ENCODE data around the gene HNRNPM.
"Not testable (repeated sequence)": the region's sequence is repeated elsewhere in the genome, so short reads cannot be mapped to it uniquely, and the experiment has no call there.

Gene HNRNPM

DNA sequence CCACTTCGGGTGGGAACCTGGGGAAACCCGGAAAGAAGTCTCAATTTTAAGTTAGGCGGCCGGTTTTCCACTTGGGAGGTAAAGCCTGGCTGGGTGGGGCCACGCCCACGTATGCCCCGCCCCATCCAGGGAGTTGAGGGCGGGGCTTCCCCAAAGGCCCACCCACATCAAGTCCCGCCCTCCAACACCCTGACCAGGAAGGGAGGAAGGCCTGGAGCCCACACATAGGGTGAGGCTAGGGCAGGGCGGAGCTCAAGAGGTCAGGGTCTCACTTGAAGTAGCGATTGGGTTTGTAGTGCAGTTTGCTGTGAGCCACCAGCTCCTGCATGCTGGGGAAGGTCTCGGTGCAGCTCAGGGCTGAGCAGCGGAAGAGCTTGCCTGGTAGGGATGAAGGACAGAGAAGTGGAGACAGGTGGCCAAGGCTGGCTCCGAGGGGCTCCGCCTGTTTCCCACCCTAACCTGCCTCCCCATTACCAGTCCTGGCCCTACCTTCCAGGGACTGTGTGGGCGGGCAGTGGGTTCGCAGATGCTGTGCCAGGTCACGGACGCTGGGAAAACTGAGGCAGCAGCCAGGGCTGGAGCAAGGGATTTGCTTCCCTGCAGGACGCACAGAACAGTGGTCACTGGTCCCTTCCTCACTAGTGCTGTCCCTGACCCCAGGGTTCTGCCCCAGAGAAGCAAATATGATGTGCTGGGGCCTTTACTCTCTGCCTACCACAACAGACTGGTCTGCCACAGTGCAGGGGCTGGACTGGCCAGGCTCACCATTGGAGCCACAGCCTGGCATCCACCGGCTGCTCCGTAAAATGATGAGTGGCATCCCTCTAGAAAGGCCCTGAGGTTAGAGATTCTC lies 67.6 kb downstream of the HNRNPM start:
- no peak for DNase-seq

DNA sequence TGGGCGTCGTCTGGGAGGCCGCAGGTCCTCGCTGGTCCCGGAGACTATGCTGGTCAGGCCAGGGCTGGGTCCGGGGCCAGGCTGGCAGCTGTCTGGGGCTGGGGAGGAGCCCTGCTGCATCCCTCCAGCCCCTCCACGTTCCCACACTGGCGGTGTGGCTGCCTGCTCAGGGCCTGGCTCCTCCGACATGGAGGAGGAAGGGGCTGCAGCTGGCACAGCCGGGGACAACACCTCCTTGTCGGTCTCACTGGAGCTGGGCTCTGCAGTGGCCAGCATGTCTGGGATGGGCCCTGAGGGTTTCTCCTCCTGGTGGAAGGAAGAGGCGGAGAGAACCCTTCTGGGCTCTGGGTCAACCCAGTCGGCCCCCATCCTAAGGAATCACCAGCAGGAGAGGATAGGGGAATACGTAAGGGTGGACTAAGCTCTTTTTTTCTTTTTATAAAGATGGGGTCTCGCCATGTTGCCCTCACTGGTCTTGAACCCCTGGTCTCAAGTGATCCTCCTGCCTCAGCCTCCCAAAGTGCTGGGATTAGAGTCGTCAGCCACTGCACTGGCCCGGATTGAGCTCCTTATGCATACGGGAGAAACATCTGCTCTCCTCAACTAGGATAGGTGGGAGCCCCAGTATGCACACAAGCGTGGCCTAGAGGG lies 68.4 kb downstream of the HNRNPM start:
- peak in 1 of 14 donors; percentile 42 for DNase-seq

DNA sequence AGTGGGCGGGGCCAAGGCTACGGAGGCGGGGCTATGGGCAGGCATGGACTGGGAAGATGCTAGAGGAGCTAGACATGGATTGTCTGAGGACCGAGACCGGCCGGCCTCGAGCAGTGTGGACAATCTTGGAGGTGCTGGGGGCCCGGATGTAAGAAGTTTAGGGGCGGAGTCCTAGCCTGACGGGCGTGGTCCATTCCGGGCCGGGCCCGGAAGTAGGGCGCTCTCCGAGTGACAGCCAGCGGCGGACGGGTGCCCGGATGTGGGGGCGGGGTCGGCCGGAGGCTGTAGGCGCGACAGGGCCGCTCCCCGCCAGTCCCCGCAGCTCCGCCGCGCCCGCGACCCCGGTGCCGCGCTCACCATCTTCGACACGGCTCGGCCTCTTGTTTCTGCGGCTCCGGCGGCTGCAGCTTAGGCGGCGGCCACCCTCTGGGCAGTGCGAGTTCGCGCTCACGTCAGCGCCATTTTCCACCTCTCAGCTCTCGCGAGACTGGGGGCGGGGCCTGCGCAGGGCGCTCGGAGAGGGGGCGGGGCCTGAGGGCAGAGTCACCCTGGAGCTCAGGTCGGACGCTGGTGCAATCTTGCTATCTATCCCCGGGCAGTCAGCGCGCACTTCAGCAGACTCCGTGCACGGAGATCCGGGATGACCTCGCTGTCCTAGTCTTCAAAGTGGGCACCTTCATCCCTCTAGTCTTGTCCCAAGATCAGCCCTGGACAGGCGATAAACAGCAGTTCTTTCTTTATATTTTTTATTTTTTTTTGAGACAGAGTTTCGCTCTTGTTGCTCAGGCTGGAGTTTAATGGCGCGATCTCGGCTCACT lies 69.1 kb downstream of the HNRNPM start, which contains the start of gene ZNF414:
ZNF414 (minus strand) TSS at position 481 of the 818 bp plus-strand sequence; CDS start at position 360, 121 bp downstream.
- DNase-seq: peak; percentile 79 to 99 (median 96)

DNA sequence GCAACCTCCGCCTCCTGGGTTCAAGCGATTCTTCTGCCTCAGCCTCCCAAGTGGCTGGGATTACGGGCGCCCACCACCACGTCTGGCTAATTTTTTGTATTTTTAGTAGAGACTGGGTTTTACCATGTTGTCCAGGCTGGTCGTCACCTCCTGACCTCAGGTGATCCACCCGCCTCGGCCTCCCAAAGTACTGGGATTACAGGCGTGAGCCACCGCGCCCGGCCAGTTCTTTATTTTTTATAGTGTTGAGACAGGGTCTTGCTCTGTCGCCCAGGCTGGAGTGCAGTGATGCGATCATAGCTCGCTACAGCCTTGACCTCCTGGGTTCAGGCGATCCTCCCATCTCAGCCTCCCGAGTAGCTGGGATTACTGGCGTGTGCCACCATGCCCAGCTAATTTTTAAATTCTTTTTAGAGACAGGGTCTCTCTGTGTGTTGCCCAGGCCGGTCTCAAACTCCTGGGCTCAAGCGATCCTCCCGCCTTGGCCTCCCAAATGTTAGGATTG lies 69.8 kb downstream of the HNRNPM start:
- DNase-seq: not testable (repeated sequence)

DNA sequence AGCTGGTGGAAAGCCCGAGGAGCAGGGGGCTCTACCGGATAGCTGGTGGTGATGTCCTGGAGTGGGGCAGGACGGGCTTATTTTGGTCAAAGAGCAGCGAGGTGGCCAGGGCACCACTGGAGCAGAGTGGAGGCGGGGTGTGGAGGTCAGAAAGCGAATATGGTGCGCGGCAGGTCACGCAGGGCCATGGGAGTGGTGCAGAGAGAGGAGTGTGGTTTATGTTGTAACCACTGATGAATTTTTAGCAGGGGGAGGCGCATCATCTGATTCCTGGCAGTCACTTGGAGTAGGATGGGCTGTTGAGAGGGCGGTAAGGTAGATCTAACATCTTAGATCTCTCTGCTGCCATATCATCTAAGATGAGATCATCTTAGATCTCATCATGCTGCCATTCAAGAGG lies 70.5 kb downstream of the HNRNPM start:
- no peak for DNase-seq

DNA sequence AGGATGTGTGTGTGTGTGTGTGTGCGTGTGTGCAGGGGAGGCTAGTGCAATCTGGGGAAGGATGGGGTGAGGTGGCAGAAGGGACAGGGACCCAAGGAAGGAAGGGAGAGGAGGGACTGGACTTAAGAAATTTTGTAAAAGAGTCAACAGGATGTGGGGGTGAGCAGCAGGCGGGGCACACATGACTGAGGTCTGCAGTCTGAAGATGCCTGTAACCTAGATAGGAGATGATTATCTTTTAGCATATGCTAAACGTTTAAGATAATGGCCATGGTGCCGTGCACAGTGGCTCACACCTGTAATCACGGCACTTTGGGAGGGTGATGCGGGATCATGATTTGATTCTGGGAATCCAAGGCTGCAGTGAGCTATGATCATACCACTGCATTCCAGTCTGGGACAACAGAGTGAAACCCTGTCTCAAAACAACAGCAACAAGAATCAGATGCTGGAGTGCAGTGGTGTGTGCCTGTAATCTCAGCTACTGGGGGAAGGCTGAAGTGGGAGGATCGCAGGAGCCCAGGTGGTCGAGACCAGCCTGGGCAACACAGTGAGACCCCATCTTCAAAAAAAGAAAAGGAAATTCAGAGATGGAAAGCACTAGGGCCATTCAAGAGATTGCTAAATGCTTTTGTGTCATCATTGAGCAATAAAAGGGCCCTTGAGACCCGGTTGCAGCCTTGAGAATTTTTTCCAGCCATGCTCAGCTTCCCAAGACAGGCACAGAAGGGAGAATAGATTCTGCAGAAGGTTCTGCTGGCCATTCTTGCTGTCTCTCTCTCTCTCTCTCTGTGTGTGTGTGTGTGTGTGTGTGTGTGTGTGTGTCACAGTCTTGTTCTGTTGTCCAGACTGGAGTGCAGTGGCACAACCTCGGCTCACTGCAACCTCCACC lies 73.0 kb downstream of the HNRNPM start:
- DNase-seq: no peak

DNA sequence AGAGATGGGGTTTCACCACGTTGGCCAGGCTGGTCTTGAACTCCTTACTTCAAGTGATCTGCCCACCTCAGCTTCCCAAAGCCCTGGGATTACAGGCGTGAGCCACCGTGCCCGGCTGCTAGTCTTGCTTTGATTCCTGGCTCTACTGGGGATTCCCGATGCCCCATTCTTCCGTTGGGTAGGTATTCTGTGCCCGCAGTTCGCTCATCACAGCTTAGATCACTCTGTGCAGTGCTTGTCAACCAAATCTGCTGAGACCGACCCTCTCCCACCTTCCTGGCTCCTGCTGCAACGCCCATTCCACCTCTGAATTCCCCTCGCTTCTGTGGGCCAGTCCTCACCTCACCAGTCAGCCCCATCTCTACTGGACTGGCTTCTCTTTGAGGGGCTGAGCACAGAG lies 73.8 kb downstream of the HNRNPM start:
- no peak for DNase-seq

DNA sequence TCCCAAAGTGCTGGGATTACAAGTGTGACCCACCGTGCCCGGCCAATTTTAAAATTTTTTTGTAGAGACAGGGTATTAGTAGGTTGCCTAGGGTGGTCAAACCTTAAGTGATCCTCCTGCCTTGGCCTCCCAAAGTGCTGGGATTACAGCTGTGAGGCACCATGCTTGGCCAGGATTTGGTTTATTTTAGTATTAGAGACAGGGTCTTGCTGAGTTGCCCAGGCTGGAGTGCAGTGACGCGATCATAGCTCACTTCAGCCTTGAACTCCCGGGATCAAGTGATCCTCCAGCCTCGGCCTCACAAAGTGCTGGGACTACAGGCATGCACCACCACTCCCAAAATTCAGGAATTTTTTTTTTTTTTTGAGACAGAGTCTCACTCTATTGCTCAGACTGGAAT lies 74.6 kb downstream of the HNRNPM start:
- DNase-seq: no peak

DNA sequence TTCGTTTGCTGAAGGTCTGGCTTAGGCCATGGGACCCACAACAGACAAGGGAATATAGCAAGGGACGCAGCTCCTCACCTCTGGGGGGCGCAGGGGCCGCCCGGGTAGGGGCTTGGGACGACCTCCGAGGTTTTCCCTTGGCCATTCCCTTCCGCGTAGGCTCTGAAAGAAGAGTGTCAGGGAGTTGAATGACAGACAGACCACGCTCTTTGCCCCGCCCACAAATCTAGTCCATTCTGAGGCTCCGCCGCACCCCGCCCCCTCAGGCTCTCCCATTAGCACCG lies 80.6 kb downstream of the HNRNPM start:
- no peak for DNase-seq

DNA sequence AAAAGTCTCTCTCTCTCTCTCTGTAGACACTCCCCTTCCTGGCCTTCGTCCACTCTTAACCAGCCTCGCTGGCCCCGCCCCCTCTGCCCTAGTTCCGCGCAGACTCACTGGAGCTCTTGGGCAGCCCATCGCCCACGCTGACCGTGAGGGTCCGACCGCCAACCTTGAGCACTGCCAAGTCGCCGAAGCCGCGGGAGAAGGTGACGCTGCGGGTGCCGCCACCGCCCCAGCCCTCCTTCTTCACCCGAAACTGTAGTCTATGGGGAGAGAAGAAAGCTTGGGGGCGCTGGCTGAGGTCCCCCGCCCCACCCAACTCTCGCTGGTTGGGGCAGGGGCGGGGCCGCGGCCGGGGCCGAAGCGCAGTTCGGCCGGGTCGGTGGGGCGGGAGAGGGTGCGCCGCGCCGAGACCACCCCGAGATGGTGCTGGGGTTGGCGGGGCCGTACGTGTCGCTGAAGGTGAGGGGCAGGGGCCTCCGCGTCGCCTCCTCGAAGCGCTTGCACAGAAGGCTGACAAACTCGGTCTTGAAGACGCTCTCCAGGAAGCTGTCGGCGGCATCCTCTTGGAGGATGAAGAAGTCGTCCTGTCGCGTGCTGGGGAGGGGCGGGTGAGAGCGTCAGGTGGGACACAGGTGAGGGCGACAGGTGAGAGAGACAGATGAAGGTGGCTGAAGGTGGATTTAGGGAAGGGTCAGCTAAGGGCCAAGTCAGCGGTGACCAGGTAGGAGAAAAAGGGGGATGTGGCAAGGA lies 81.7 kb downstream of the HNRNPM start:
- DNase-seq: peak; percentile 5 to 79 (median 54)

DNA sequence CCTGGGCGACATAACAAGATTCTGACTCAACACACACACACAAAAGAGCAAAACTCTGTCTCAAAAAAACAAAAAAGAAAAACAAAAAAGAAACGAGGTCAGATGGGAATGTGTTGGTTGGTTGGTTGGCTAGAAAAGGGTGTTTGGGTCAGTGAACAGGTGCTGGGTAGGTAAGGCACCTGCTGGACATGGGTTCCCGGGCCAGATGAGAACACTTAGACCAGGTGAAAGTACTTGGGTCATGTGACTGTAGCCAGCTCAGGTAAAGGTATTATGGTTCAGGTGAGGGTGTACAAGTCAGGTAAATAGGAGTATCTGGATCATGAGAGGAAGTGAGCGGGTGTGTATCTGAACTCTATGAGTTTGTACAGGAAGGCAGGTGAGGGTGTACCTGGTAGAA lies 83.7 kb downstream of the HNRNPM start:
- no peak for DNase-seq

DNA sequence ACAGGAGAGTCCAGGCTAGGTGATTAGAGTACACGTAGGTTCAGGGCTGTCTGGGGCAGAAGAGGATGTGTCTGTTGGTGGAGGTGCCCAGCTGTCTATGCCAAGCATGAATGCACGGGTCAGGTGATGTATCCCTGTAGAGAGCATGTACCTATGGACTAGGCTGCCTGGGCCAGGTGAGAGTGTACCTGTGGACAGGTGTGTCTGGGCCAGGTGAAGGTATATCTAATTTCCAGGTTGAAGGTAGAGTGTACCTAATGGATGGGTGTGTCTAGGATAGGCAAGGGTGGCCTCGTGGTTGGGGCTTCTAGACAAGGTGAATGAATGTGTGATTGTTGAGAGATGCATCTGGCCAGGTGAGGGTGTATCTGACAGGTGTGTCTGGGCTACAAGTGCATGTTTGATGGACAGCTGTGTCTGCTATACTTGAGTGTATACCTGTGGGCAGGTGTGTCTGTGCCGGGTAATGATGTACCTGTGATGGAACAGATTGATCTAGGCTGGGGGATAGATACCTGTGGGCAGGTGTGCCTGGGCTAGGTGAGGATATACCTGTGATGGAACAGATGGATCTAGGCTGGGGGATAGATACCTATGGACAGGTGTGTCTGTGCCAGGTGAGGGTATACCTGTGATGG lies 84.7 kb downstream of the HNRNPM start:
- DNase-seq: no peak

DNA sequence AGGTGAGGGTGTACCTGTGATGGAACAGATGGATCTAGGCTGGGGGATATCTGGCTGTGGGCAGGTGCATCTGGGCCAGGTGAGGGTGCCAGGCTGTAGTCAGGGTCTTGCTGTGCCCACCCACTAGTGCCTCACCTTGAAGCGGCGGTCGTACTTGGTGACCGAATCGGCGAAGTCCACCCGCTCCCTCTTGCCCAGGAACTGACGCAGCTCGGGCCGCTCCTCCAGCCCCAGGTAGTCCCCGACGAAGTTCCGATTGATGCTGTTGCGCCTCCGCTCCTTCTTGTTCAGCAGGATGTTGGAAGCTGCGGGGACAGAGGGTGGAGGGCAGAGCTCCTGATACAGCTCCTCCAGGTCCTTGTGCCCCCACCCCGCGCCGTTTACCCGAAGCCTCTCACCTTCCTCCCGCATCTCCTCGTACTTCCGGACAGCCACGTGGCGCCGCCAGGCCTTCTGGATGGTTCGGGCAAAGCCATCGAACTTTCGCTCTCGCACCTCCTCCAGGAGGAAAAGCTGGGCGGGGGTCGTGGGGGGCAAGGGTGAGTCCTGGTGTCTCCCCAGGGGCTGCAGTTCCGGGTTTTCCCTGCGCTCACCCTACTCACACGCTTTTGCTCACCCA lies 85.4 kb downstream of the HNRNPM start:
- DNase-seq: no peak

DNA sequence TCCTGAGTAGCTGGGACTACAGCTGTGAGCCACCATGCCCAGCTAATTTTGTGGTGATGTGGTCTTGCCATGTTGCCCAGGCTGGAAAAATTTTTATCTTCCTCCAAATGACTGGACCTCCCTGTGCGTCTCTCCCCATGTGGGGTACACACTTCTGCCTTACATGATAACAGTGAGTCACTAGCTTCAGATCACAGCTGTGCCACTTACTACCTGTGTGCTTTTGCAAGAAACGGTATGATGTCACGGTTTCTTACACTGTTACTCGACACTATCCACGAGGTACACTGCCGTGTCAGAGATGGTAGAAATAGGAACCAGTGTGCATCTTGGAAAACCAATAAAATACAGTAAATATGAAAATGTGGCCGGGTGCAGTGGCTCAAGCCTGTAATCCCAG lies 86.7 kb downstream of the HNRNPM start:
- DNase-seq: no peak

DNA sequence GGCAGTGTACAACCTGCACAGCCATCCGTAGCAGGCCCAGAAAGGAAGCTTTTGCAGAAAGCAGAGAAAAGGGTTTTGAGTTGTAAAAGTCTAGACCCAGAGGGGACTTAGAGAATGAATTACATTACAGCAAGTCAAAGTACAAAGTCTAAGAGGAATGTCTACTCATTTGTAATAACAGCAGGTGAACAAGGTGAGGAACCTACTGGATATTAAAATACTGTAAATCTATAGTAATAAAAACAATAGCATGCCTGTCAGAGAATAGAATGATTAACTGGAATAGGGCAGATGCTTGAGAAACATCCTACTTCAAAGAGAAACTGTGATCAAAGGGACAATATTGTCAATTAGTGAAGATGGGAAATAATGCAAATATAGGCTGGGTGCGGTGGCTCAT lies 87.5 kb downstream of the HNRNPM start:
- no peak for DNase-seq

DNA sequence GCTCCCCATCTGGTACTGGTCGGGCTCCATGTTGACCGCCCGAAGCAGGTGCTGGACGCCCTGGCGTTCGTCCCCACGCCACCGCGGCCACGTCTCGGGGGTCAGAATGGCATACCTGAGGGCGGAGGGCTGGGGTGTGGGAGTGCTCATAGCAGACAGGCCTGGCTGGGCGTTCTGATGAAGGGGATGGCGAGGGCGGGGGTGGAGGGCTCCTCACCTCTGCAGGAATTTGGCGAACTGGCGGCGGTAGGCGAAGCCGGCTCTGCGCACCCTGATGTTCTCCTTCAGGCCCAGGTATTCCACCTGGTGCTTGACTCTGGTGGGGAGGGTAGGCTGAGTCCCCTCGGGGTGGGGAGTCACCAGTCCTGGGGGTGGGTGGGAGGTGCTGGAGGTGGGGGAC lies 91.5 kb downstream of the HNRNPM start:
- DNase-seq: no peak

DNA sequence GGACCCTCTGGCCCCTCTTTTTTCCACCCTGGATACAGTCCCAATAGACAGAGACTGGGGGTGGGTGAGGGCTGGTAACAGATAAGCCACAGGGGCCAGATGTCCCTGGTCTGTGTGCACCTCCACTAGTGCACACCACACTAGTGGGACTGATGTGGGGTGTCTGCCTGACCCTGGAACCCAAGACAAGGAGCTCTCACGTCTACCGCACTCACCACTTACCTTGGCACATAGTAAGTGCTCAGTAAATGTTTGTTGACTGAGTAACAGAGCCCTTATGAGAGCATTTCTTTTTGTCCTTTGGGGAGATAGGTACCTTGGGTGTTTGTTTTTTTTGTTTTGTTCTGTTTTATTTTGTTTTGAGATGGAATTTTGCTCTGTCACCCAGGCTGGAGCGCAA lies 92.3 kb downstream of the HNRNPM start:
- DNase-seq: no peak
